SK-N-SH (cell line): Measurements from ENCODE around the gene ATP2A1.

Source experiments
- EZH2phosphoT487 ChIP-seq: fragments of 200-600 bp; sonication (generic); IDR thresholded peaks from 2 replicates; pipeline ENCODE4 v1.6.1; 2017; ENCODE audit warnings: low read depth, mixed run types, mild to moderate bottlenecking, antibody characterized with exemption, moderate library complexity, borderline replicate concordance
- GABPA ChIP-seq: IDR thresholded peaks from 2 replicates; pipeline ENCODE4 v1.4.0; 2012; ENCODE audit warnings: low read depth, mild to moderate bottlenecking
- JUND ChIP-seq: IDR thresholded peaks from 2 replicates; pipeline ENCODE4 v1.4.0; 2012
- MAX ChIP-seq: IDR thresholded peaks from 2 replicates; pipeline ENCODE4 v1.4.0; 2012; ENCODE audit warnings: low read depth
- NRF1 ChIP-seq: IDR thresholded peaks from 2 replicates; pipeline ENCODE4 v1.6.1; 2012; ENCODE audit warnings: low read depth, mild to moderate bottlenecking, low read length
- POLR2AphosphoS5 ChIP-seq: IDR thresholded peaks from 2 replicates; pipeline ENCODE4 v1.6.1; 2012; ENCODE audit warnings: low read depth, low read length
- TAF1 ChIP-seq: IDR thresholded peaks from 2 replicates; pipeline ENCODE4 v1.6.1; 2012; ENCODE audit warnings: low read depth, mild to moderate bottlenecking, low read length, moderate library complexity, borderline replicate concordance
- ZBTB33 ChIP-seq: IDR thresholded peaks from 2 replicates; pipeline ENCODE4 v1.4.0; 2012; ENCODE audit warnings: low read depth, borderline replicate concordance
- TF ChIP-seq, protein P1 (sequence below): fragments of 200-600 bp; sonication (generic); IDR thresholded peaks from 2 replicates; pipeline ENCODE4 v1.6.1; 2017; ENCODE audit warnings: antibody characterized with exemption, mild to moderate bottlenecking, moderate library complexity
- TF ChIP-seq, protein P2 (sequence below): IDR thresholded peaks from 2 replicates; pipeline ENCODE4 v1.4.0; 2012; ENCODE audit warnings: low read depth, borderline replicate concordance

DNA sequence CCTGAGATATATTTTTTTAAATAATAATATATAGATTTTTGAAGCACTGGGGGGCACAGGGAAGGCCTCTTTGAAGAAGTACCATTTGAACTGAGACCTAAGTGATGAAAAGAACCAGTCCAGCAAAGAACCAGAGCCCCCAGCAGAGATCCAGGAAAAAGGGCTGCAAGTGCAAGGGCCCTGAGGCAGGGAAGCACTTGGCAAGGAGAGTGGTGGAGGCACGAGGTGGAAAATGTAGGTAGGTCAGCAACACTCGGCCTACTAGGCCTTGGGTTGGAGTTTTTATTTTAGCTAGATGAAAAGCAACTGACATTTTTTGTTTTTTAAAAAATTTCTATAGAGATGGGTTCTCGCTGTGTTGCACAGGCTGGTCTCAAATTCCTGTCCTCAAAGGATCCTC, 51.9 kb downstream of the ATP2A1 start:
- no peak for TF ChIP-seq POLR2AphosphoS5
- TF ChIP-seq, protein P1, sequence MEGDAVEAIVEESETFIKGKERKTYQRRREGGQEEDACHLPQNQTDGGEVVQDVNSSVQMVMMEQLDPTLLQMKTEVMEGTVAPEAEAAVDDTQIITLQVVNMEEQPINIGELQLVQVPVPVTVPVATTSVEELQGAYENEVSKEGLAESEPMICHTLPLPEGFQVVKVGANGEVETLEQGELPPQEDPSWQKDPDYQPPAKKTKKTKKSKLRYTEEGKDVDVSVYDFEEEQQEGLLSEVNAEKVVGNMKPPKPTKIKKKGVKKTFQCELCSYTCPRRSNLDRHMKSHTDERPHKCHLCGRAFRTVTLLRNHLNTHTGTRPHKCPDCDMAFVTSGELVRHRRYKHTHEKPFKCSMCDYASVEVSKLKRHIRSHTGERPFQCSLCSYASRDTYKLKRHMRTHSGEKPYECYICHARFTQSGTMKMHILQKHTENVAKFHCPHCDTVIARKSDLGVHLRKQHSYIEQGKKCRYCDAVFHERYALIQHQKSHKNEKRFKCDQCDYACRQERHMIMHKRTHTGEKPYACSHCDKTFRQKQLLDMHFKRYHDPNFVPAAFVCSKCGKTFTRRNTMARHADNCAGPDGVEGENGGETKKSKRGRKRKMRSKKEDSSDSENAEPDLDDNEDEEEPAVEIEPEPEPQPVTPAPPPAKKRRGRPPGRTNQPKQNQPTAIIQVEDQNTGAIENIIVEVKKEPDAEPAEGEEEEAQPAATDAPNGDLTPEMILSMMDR, result no peak
- TF ChIP-seq TAF1, result no peak
- no peak for TF ChIP-seq EZH2phosphoT487
- no peak for TF ChIP-seq ZBTB33
- TF ChIP-seq, protein P2, sequence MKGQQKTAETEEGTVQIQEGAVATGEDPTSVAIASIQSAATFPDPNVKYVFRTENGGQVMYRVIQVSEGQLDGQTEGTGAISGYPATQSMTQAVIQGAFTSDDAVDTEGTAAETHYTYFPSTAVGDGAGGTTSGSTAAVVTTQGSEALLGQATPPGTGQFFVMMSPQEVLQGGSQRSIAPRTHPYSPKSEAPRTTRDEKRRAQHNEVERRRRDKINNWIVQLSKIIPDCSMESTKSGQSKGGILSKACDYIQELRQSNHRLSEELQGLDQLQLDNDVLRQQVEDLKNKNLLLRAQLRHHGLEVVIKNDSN, result no peak
- no peak for TF ChIP-seq GABPA
- TF ChIP-seq JUND, result no peak
- no peak for TF ChIP-seq MAX
- TF ChIP-seq NRF1, result no peak
